ENCODE results near the gene COPS8. TPM values are rescaled to one million over a fixed set of nuclear protein-coding genes. Genes with fewer than 3 reads are reported as not detected.

Gene COPS8
- total RNA-seq, 1 experiment from 2014 or later, result 249 TPM

DNA sequence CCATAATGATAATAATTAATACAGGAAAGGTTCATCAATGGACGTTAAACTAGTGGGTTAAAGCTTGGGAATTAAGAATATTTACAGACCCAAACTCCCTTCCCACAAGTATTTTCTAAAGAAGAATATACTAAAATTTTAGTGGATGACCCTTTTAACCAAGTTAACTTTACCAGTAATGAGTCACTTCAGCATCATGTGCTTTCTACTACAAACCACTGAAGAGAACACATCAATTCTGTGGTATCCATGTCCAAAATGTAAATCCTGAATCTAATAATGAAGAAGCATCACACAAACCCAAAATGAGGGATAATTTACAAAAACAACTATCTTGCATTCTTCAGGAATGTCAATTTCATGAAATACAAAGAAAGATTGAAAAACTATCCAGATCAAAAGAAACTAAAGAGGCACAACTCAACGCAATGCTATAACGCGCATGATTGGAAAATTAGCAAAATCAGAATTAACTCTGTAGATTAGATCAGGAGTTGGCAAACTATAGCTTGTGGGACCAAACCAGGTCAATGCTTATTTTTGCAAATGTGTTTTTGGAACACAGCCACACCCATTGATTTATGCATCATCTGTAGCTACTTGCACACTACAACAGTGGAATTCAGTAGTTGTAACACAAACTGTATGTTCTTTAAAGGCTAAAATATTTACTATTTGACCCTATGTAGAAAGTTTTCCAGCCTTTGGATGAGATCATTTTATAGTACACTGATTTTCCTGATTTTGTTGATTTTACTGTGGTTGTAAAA is 27.5 kb downstream of the COPS8 start:
- no TSS peak for BruUV-seq (replicated peaks)

DNA sequence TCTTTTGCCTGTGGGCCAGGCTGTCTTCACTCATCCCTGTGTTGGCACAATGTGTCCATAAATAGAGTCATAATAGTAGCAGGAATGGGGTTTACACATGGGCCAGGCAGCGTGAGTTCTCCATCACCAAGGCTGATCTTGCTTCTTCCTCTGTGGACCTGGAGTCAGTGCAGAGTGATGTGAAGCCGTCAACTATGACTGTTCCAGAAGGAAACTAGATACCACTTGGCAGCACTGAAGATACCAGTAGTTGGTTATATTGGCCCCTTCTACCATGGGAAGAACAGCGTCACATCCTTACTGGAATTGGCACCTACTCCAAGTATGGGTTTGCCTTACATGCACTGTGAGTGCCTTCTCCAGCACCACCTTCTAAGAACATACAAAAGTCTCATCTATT is 30.2 kb downstream of the COPS8 start:
- Mint-ChIP-seq H3K4me1 (ENCODE audit: insufficient read depth, unreplicated experiment) (peaks cover 21% of the 10 kb centered on the region), H3K27ac (ENCODE audit: low read depth, unreplicated experiment) (no peak overlapping the region), H3K36me3 (ENCODE audit: insufficient read depth, unreplicated experiment) (no peaks in the 10 kb centered on the region), H3K4me3 (ENCODE audit: unreplicated experiment) (no peak overlapping the region), H3K27me3 (ENCODE audit: insufficient read depth, unreplicated experiment) (no peaks in the 10 kb centered on the region), H3K9me3 (ENCODE audit: unreplicated experiment) (peaks cover 3% of the 10 kb centered on the region)
- intact Hi-C loops (cut with micrococcal nuclease), result no loop called here
- no peak for DNase-seq (ENCODE audit: unreplicated experiment)
- CTCF ChIA-PET, result interaction anchor here (0.6 to 1.1 kb wide), 3 partner anchors 12 to 298 kb away, joined by 3 to 5 read pairs (median 4); partner anchors contain the start of gene COL6A3
- no TSS peak for BruUV-seq (replicated peaks)
- POLR2A ChIA-PET, result interaction anchor here (0.8 to 2.9 kb wide), 5 partner anchors 8 to 29 kb away, joined by 3 to 21 read pairs (median 3); no protein-coding TSS in a partner anchor
- TF ChIP-seq, protein P1, sequence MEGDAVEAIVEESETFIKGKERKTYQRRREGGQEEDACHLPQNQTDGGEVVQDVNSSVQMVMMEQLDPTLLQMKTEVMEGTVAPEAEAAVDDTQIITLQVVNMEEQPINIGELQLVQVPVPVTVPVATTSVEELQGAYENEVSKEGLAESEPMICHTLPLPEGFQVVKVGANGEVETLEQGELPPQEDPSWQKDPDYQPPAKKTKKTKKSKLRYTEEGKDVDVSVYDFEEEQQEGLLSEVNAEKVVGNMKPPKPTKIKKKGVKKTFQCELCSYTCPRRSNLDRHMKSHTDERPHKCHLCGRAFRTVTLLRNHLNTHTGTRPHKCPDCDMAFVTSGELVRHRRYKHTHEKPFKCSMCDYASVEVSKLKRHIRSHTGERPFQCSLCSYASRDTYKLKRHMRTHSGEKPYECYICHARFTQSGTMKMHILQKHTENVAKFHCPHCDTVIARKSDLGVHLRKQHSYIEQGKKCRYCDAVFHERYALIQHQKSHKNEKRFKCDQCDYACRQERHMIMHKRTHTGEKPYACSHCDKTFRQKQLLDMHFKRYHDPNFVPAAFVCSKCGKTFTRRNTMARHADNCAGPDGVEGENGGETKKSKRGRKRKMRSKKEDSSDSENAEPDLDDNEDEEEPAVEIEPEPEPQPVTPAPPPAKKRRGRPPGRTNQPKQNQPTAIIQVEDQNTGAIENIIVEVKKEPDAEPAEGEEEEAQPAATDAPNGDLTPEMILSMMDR (IDR thresholded peaks at IDR 0.05; ENCODE audit: unreplicated experiment), result no peak

More for the DNA sequence above, 27.5 kb downstream of the COPS8 start:
- POLR2A ChIA-PET, result interaction anchor here (0.6 to 3.1 kb wide), 7 partner anchors 9 to 54 kb away, joined by 3 to 12 read pairs (median 5); no protein-coding TSS in a partner anchor
- no peak for DNase-seq (ENCODE audit: unreplicated experiment)
- intact Hi-C loops (cut with micrococcal nuclease), result no loop called here
- H3K27ac Mint-ChIP-seq (ENCODE audit: low read depth, unreplicated experiment), result no peak overlapping the region
- TF ChIP-seq, protein P1 (IDR thresholded peaks at IDR 0.05; ENCODE audit: unreplicated experiment), result no peak
- H3K4me1 Mint-ChIP-seq (ENCODE audit: insufficient read depth, unreplicated experiment), result peaks cover 12% of the 10 kb centered on the region
- peaks cover 15% of the 10 kb centered on the region for H3K9me3 Mint-ChIP-seq (ENCODE audit: unreplicated experiment)
- H3K36me3 Mint-ChIP-seq (ENCODE audit: insufficient read depth, unreplicated experiment), result peaks cover 7% of the 10 kb centered on the region
- no peak overlapping the region for H3K4me3 Mint-ChIP-seq (ENCODE audit: unreplicated experiment)
- no peaks in the 10 kb centered on the region for H3K27me3 Mint-ChIP-seq (ENCODE audit: insufficient read depth, unreplicated experiment)
- CTCF ChIA-PET, result interaction anchor here (1.0 to 1.3 kb wide), 2 partner anchors 9 to 15 kb away, joined by 3 to 4 read pairs; no protein-coding TSS in a partner anchor

DNA sequence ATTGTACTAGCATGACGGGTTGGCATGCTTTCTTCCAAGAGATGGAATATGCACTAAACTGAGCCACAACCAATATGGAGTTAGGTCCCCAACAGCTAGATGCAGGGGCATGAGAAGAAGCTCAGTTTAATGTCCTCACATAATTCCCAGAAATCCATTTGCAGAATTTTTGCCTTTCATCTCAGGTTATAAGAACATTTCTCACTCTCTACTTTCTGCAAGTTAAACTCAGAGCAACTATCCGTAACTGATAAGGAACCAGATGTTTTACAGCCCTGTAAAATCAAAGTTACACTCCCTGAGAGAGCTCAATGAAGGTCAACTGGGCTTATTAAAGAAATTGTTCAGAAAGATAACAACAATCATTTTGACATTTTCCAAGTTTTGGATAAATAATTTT is 30.7 kb downstream of the COPS8 start:
- intact Hi-C loops (cut with micrococcal nuclease), result no loop called here
- DNase-seq (ENCODE audit: unreplicated experiment), result no peak
- peak overlapping the region; percentile 68 for H3K27ac Mint-ChIP-seq (ENCODE audit: low read depth, unreplicated experiment)
- TF ChIP-seq, protein P1 (IDR thresholded peaks at IDR 0.05; ENCODE audit: unreplicated experiment), result no peak
- POLR2A ChIA-PET, result interaction anchor here (0.8 to 2.9 kb wide), 5 partner anchors 8 to 29 kb away, joined by 3 to 21 read pairs (median 3); no protein-coding TSS in a partner anchor
- H3K4me3 Mint-ChIP-seq (ENCODE audit: unreplicated experiment), result no peak overlapping the region
- H3K4me1 Mint-ChIP-seq (ENCODE audit: insufficient read depth, unreplicated experiment), result peaks cover 21% of the 10 kb centered on the region
- H3K36me3 Mint-ChIP-seq (ENCODE audit: insufficient read depth, unreplicated experiment), result no peaks in the 10 kb centered on the region
- no peaks in the 10 kb centered on the region for H3K9me3 Mint-ChIP-seq (ENCODE audit: unreplicated experiment)
- CTCF ChIA-PET, result interaction anchor here (0.6 to 1.6 kb wide), 5 partner anchors 11 to 456 kb away, joined by 3 to 5 read pairs (median 4); partner anchors contain the start of genes COL6A3 and COPS8
- no TSS peak for BruUV-seq (replicated peaks)
- no peaks in the 10 kb centered on the region for H3K27me3 Mint-ChIP-seq (ENCODE audit: insufficient read depth, unreplicated experiment)

DNA sequence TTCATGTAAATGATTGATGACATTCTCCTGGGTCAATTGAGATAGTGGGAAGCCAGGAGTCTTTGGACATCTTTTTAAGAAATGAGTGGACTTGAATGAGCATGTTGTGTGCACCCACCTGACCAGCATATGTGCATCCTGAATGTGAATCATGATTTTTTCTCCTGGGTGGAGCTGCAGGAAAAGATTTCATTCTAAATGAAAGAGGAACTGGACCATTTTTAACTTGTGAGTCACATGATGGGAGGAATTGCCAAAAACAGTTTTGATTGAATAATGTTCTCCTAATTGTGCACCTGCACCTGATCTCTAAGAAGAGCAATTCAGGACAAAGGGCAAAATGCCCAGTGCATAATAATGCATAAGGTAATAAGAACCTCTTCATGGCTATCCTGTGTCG is 32.3 kb downstream of the COPS8 start:
- Mint-ChIP-seq H3K36me3 (ENCODE audit: insufficient read depth, unreplicated experiment) (no peaks in the 10 kb centered on the region), H3K4me1 (ENCODE audit: insufficient read depth, unreplicated experiment) (peaks cover 27% of the 10 kb centered on the region)
- CTCF ChIA-PET, result interaction anchor here (0.6 to 1.6 kb wide), 10 partner anchors 8 to 382 kb away, joined by 3 to 5 read pairs (median 3); partner anchors contain the start of gene COPS8

More for the DNA sequence above, 32.3 kb downstream of the COPS8 start:
- TF ChIP-seq, protein P1 (IDR thresholded peaks at IDR 0.05; ENCODE audit: unreplicated experiment), result no peak
- no peak overlapping the region for H3K4me3 Mint-ChIP-seq (ENCODE audit: unreplicated experiment)
- H3K27ac Mint-ChIP-seq (ENCODE audit: low read depth, unreplicated experiment), result peak overlapping the region; percentile 68
- BruUV-seq (replicated peaks), result no TSS peak
- no peaks in the 10 kb centered on the region for H3K27me3 Mint-ChIP-seq (ENCODE audit: insufficient read depth, unreplicated experiment)
- no peaks in the 10 kb centered on the region for H3K9me3 Mint-ChIP-seq (ENCODE audit: unreplicated experiment)
- peak; percentile 61 for DNase-seq (ENCODE audit: unreplicated experiment)
- intact Hi-C loops (cut with micrococcal nuclease), result no loop called here
- POLR2A ChIA-PET, result interaction anchor here (0.7 to 2.9 kb wide), 17 partner anchors 10 to 357 kb away, joined by 3 to 25 read pairs (median 5); partner anchors contain the start of gene COPS8

Measured in MCF 10A (cell line).